HG03521 (cell line): ENCODE results near the gene LCP2.
A peak's percentile ranks its signal among the peaks of the same experiment; 100 is the strongest.

Source experiments
- ATAC-seq: cut with Tn5 transposase; IDR thresholded peaks from one replicate; pipeline ENCODE4 v1.9.1; 2021; ENCODE audit warnings: mild to moderate bottlenecking, moderate library complexity; ENCODE audit not compliant: unreplicated experiment

LCP2 gene

DNA sequence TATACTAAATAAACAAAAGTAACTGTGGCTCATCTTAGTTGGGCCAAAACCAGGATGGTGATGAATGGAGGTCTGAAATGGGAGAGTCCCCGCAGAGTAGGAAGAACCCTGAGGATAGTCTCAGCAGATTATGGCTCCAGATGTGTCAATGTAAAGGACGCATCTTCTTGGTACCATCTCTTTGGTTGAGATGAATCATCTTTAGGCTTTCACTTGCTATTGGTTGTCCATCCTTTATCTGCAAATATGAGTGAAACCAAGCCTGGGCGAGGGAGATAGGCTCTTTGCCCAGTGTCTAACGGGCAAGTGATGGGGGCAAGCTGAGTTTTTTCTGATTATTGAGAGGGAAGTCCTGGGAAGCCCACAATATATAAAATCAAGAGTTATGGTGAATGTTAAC, 19.4 kb upstream of the LCP2 start:
- no peak for ATAC-seq

DNA sequence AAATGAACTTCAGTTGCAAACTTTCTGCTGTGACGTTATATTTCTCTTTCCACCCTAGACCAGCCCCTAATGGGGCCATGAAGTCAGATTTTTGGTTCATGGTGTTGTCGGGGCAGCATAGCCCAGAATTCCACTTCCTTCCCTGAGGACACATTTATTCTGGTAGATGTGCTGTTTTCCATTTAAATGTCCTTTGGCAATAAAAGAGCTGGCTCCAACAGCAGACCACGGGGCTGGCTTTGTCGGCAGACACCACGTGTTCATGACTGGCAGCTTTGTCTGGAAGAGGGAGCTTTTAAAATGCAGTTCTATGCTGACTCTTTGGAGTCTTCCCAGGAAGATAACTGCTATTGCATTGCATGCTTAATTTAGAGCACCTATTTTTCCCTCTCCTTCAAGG, 17.6 kb upstream of the LCP2 start:
- no peak for ATAC-seq

DNA sequence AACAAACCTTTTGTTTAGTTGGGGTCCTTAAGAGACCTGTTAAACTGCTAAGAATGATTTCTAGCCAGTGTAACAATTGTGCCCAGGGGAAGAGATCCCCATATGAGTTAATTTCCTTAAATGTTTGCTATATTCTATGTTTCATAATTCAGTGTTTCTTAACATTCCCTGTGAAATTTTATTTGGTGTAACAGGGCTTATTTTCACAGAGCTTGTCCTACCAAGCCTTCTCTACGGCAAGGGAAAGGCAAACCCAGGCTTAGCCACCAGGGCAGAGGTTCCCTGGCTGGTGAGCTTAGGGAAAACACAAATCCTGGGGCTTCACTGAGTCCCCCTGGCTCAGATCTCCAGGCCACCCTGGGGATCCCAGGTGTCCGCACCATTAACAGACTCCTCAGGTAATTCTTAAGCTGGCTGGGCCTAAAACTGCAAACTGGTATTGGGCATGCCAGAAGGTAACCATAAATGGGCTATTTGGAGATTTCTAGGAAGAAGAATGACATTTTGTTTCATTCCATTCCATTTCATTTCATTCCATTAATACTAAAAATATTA, 17.0 kb upstream of the LCP2 start:
- ATAC-seq: no peak

DNA sequence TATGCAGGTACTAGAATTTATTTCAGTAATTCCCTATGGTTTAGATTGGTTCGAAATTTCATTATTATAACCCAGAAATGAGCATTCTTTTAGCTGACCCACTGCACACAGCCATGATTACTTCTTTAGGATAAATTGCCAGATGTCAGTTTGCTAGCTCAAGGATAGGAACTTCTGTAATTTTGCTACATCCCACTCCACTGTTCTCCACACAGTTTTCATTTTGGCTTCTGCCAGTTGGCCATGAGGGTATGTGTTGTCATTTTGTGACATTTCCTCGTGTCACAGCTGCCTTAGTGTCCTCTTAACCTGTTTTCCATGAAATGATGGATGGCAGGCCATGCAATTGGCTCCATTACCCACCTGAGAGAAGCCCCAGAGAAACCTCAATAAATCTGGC, 16.2 kb upstream of the LCP2 start:
- ATAC-seq: no peak

DNA sequence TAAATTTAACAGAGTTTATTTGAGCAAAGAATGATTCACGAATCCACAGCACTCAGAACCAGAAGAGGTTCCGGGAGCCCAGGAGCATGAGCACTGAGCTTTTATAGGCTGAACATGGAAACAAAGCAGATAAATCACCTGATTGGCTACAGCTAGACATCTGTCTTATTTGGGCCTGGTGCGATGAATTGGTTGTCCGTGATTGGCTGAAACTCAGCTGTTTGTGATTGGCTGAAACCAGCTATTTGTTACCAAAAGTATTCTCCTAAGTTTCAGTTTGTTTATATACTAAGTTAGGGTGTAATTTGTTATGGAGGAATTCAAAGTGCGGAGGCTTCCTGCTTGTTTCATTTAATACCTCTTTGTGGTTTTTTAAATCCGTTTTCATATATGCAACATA, 15.8 kb upstream of the LCP2 start:
- no peak for ATAC-seq

DNA sequence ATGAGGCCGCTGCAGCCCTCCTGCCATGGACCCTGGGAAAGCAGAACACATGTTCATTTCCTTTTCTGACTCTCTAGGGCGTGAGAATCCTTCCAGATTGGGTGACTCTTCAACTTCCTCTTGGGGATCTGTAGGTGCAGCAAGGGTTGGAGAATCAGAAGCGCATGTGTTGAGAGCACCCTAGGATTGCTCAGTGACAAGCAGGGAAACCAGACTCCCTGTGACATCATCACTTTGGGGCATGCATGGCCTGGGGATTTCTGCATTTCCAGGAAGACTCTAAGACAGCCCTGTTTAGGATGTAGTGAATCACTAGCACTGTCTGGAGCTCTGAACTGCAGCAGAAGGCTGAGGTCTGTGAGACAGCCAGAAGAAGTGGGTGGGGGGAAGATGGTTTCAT, 15.1 kb upstream of the LCP2 start:
- ATAC-seq: no peak

DNA sequence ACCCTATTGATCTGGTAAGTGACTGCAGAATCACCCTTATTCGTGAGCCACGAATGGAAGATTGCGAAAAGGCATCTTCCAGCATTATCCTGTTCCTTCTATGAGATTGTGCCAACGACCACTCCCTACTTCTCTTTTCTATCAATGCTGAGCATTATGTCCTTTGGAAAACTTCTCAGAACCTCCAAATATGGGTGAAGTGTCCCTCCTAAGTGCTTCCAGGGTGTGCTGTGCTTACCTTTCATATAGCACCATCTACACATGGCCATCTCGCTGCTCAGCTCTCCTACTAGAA, 14.7 kb upstream of the LCP2 start:
- no peak for ATAC-seq

DNA sequence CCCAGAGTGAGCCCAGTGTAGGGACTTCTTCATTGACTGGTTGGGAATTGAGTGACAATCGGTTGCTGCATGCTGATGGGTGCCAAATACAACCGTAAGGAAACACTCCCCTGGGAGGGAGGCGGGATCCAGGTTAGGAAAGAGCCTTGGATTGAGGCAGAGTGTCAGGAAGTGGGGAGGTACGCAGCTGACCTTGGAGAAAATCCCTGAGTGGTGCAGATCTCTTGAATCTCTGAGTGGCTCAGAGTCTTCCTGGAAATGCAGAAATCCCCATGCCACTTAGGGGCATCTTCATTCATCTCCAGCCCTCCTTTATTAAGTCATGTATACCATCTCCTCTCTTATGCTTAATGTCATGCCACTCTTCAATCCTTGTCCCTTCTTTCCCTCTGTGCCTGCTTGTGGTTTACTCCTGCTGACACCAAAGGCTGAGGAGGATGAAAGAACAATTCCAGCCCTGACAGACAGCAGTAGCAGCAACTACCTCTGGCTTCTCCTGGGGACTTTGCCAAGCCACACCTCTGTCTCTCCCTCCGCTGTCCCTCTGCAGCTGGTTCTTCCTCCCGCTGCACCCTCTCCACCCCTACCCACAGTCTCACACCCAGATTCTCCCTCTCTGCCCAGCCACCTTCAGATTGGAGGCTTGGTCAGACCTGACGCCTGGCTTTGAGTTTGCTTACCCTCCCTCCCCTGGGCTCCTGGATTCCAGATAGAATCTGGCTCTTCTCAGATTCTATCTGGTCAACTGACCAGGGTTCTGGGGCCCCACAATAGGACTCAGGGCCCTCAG, 14.1 kb upstream of the LCP2 start:
- ATAC-seq: no peak

DNA sequence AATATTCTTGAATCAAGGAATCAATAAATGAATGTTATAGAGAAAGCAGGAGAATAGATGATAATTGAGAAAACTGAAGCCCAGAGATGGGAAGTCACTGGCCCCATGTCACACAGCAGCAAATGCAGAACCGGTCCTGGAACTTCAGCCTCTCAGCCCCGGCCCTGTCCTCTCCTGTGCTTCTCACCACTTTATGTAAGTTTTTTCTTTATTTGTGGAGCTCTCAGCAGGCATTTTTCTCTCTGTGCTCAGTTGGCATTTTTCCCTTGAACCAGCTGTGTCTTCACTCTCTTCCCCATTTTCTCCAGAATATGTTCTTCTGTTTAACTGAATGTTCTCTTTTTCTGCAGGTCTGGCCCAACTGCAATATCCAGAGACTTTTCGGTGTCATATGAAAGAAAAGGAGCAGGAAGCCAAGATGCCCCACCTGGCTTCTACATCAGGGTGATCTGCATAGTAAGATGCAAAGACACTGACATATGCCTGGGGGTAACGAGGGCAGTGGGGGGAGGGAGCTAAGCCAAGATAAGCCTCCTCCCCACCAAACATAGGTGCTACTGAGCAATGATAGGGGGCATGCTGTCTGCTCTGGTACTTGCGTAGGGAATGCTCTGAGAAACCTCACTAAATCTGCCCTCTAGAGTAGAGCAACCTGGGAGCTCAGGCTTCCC, 12.8 kb upstream of the LCP2 start:
- no peak for ATAC-seq

DNA sequence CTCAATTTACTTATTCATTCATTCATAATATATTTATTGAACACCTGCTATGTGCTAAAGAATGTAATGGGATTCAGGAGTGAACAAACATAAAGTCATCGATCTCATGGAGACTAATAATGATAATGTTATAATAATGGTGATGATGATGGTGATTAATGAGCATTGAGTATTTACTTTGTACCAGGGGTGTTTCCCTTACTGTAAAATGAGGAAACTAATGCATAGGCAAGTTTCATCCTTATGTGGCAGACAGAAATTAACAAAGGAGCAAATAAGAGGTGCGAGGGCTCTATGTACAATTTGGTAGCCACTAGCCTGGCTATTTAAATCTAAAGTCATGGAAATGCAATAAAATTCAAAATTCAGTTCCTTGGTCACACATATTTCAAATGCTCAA, 11.1 kb upstream of the LCP2 start:
- no peak for ATAC-seq

DNA sequence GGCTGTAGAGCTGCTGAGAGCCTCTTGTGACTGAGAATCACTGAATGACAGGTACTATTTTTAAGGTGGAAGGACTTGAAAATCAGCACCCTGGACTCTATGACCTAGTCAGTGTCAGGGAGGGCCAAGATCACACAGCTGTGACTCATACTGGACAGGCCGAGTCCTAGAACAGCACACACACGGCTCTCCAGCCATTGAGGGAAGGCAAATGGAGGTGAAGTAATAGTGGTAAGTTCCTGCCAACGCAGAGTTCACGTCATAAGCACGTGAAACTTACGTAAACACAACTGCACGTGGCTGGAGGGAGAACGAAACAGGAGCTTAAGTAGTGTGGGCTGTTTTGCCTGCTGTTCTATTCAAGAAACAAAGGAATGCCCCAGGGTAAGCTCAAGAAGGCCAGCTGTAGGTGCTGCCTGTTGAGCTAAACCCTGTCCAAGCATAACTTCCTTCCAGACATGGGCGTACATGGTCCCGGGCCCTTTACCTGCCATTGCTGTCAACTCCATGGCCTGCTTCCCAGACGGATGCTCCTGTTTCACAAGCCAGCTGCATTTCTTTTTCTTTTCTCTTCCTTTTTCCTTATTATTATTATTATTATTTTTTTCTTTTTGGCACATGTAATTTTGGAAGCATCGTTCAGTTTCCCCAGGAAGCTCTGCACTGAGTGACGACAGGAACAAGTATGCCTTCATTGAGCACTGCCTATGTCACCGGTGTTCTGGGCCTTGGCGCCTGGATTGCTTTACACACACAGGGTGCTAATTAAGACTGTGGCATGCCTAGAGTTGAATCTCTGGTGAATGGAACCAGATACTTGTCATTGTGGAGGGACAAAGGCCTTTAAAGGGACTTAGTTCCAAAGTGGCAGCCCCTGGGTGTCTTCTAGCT, 10.2 kb upstream of the LCP2 start:
- no peak for ATAC-seq

DNA sequence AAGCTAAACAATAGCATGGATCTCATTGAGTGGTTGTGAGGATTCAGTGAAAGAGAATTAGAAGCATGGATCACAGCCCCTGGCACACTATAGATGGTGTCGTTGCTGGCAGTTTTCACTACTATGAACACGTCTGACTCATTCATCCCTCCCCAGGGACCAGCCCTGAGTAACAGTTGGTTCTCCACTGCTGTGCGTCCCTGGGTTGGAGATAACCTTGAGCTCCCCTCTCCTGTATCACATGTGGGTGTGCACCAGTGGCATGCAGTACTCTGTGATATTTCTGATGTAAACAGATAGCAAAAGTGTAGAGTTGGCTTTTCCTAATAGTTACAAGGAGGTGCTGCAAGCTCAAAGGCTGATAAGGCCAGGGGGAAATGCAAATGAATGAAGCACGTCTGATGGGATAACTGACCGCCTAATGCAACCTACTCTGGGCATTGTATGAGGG, 8.8 kb upstream of the LCP2 start:
- peak; percentile 49 for ATAC-seq

DNA sequence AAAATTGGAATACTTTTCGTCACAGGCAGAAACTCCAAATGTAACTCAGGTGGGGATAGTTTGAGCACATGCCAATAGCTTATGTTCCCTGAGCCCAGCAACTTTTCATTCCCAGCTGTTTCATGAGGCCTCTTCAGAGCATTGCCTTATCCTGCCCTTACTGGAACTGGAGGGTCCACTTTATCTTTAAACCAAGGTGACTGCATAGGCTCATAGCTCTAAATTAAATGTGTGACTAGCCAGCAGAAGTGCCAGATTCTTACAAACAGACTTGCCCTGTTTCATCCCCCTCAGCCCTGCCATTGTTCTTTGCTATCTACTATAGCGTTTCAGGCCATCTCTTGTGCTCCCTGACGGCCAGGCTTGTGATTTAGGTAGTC, 8.1 kb upstream of the LCP2 start:
- ATAC-seq: no peak

DNA sequence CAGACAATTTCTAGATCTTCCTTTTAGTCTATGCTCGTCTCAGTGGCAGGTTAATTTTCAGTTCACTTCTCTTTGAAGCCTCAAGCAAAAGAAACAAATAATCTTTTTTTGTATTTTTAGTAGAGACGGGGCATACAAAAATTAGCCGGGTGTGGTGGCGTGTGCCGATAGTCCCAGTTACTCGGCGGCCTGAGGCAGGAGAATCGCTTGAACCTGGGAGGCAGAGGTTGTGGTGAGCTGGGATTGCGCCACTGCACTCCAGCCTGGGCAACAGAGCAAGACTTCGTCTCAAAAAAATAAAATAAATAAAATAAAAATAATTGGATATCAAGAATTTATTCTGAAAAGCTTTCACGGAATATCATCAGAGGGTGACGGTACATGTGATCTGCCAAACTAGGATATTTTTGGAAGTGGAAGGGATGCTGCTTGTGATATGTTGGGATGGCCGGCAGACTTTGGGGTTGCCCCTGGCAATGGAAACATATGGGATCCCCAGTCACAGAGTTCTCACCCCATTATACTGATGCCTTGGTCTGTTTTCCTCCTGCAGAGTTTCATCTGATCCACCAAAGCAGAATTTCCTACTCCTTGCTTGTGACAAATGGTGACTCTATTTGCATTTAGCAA, 7.6 kb upstream of the LCP2 start:
- no peak for ATAC-seq

DNA sequence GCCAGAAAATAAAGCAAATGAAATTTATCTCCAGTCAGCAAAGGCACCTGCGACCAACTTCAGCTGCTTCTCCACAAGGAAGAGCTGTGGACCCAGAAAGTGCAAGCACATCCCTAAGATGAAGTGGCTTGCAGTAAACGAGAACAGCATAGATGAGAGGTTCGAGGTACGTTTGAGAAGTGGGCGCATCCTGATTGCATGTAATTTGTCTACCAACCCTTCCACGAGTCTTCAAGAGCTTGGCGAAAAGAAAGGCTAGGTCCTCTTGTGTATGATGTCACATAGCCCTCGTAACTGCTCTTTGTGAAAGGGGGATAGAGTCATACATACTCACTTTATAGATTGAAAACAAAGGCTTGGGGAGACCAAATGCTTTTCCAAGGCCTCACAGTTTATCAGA, 6.0 kb upstream of the LCP2 start:
- ATAC-seq: no peak

DNA sequence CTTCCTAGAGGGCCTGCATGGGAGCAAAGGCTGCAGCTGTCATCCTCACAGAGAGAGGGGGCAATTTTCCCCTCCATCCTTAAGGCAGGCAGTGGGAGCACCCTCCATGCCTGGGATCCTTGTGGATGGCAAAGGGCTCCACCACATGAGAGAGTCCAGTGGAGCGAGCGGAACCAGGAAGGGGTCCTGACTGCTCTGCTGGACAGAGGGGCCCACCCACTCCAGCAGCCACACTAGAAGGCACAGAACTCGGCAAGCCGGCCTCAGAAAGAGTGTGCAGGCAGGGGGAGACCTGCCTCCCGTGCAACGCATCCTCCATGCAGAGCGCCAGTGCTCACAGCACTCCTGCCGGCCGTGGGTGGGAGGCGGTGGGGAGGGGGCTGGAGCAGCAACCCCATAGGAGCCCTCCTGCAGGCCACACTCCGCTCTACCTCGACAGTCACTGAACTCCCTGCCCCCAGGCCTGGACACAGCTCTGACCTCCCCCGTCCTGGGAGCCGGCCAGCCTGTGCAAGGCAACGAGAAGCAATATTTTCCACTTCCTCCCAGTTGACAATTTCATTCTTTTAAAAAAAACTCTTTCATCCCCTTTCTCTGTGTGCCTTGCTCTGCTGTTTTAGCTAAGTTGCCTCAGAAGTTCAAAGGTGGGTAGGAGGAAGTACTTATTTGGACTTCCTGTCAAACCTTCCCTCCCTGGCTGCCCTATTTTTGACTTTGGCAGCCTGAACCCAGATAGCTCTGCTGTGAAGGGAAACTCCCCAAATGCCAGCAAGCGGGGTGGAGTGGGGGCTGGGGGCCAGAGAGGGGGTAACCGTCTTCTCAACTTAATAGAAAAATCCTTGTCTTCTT, 5.3 kb upstream of the LCP2 start:
- ATAC-seq: peak; percentile 73

DNA sequence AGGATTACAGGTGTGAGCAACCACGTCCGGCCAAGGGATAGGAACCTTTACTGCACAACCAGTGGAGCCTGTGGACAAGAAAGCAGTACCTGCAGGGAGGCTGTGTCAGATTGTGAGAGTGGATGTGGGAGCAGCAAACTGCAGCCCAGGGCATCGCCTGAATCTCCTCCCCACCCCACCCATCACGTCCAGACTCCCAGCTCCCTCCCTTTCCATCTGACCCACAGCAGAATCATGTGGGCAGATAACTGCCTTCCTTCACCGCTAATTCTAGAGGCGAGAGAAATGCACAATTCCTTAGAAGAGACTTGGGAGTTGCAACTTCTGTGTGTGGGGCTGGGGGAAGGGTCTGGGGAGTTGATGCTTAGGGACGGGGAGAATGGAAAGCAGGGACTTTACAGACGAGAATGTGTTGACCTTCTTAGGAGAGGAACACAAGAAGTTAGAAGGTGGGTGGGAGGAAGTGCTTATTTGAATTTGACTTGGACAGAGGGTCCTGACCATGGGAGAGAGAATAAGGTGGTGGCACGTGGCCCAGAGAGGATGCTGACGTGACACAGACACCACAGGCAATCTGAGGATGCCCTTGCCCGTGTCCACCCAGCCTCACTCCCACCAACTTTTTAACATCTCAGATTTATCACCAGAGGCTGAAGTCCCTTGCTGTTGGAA, 4.5 kb upstream of the LCP2 start:
- ATAC-seq: no peak

DNA sequence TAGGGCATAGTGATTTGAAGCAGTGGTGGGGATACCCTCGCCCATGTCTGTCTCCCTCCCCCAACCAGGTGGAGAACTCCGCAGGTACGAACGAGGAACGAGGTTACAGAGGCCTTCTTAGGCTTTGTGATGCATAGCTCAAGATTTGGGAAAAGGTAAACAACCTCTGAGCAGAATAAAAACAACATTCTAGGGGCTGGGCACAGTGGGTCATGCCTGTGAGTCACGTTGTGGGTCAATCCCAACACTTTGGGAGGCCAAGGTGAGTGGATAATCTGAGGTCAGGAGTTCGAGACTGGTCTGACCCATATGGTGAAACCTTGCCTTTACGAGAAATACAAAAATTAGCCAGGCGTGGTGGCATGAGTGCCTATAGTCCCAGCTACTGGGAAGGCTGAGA, 3.6 kb upstream of the LCP2 start:
- ATAC-seq: no peak

DNA sequence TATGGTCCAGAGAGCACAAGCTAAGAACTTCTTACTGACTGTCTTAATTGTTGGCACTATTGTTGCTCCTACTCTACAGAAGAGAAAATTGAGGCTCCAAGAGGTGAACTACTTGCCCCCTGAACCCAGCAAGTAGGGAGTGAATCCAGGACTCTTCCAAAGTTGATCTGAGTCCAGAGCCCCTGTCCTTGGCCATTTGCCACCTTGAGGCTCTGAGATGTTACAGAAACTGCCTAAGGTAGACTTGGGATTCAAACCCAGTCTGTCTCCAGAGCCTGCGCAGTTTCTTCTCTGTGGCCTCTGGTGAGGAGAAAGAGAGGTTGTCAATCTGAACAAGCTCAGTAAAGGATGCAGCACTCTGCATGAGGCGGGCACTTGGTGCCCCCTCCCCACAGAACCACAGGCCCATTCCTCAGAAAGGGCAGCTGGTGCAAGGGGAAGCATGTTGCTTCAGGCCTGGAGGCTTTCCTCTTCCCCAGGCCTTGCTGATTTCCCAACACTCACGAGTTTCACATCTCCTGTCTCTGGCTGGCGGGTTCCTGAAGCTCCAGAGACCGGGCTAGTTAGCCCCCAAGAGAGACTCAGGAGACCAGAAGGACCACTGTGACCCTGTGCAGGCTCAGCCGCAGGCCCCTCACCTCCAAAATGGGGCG, 2.9 kb upstream of the LCP2 start:
- ATAC-seq: no peak
